Lung (tissue), 12 donors: Measurements from ENCODE around the gene NOS1AP. TPM values are rescaled to one million over a fixed set of nuclear protein-coding genes. Genes with fewer than 3 reads are reported as not detected.

Source experiments
- ATAC-seq: fragments of 200-7000 bp; cut with Tn5 transposase; one replicate; pipeline ENCODE4 v1.9.1; 2020; ENCODE audit warnings: moderate number of reproducible peaks; ENCODE audit not compliant: insufficient read depth, low FRiP score
- DNase-seq, 3 donors: peaks; one replicate each; pipeline ENCODE4 v3.0.0-alpha.2; 2013 to 2017
- H3K27ac ChIP-seq, 2 donors: one replicate each; pipeline ENCODE4 v1.5.1; 2013; ENCODE audit warnings: mild to moderate bottlenecking in 2 of 2, moderate library complexity in 2 of 2, control low read depth in 1 of 2, inconsistent platforms in 1 of 2, low read depth in 1 of 2, low read length in 1 of 2
- H3K27me3 ChIP-seq, 3 donors: one replicate each; pipeline ENCODE4 v1.5.1; 2013; ENCODE audit warnings: low read length in 2 of 3; ENCODE audit not compliant: control insufficient read depth in 3 of 3, insufficient read depth in 3 of 3
- H3K36me3 ChIP-seq, 4 donors: one replicate each; pipeline ENCODE4 v1.5.1; 2013; ENCODE audit warnings: low read length in 4 of 4, mild to moderate bottlenecking in 1 of 4, moderate library complexity in 1 of 4; ENCODE audit not compliant: control insufficient read depth in 4 of 4, insufficient read depth in 4 of 4
- H3K4me1 ChIP-seq, 5 donors: one replicate each; pipeline ENCODE4 v1.5.1; 2013; ENCODE audit warnings: low read length in 5 of 5, mild to moderate bottlenecking in 2 of 5, moderate library complexity in 1 of 5; ENCODE audit not compliant: control insufficient read depth in 5 of 5, insufficient read depth in 5 of 5
- H3K4me3 ChIP-seq: one replicate; pipeline ENCODE4 v1.5.1; 2013; ENCODE audit warnings: mild to moderate bottlenecking, control low read depth, moderate library complexity
- H3K9ac ChIP-seq, 2 donors: one replicate each; pipeline ENCODE4 v1.5.1; 2013; ENCODE audit warnings: low read length in 2 of 2, control low read depth in 1 of 2; ENCODE audit not compliant: insufficient read depth in 1 of 2
- H3K9me3 ChIP-seq, 4 donors: one replicate each; pipeline ENCODE4 v1.5.1; 2013; ENCODE audit warnings: low read length in 3 of 4, mild to moderate bottlenecking in 1 of 4, moderate library complexity in 1 of 4; ENCODE audit not compliant: control insufficient read depth in 4 of 4, insufficient read depth in 3 of 4
- WGBS, 2 donors: extraction: QIAGEN DNeasy Blood & Tissue Kit; methylation state at CpG; one replicate each; pipeline ENCODE4 v1.1.7; 2013; 5-methylcytosine and 5-hydroxymethylcytosine counted together
- polyA plus RNA-seq, 2 donors: library from polyadenylated mRNA; stranded (reverse); fragments of 200-250 nt; gene quantifications; one replicate each; pipeline ENCODE4 v1.2.1, GENCODE V29; 2013
- total RNA-seq, 2 donors: library from RNA; depleted of rRNA in 1 of 2; stranded (reverse); fragments of >200 nt in 1 of 2; gene quantifications; one replicate each; pipeline ENCODE4 v1.2.1, GENCODE V29; 2014 to 2021
- TF ChIP-seq, protein P1 (sequence below): IDR thresholded peaks from 2 replicates; pipeline ENCODE4 v1.5.1; 2012; ENCODE audit warnings: mild to moderate bottlenecking; ENCODE audit errors: control extremely low read depth, extremely low read depth
- donor health status: control.
- donor health status: control.
- donor health status: Bipolar disorder and iron deficiency.
- donor health status: healthy.
- donor health status: DM: yes; HTN: yes; CAD: no.

Gene NOS1AP
- total and polyA plus RNA-seq, 4 donors: 0.57 to 5.0 (median 1.2) TPM

DNA sequence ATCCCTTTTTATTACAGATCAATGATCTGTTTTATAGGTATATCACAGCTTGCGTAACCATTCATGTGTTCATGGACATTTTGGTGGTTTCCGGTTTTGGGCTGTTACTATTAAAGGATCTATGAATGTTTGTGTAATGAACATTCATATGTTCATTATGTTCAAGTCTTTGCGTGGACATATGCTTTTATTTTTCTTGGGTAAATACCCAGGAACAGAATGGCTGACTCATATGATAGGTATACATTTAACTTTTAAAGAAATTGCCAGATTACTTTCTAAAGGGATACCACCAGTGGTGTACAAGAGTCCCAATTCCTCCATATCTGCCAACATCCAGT, 233.5 kb downstream of the NOS1AP start:
- 94% methylated on average over 3 of the region's 3 CpGs for WGBS, 2 donors
- TF ChIP-seq, protein P1, sequence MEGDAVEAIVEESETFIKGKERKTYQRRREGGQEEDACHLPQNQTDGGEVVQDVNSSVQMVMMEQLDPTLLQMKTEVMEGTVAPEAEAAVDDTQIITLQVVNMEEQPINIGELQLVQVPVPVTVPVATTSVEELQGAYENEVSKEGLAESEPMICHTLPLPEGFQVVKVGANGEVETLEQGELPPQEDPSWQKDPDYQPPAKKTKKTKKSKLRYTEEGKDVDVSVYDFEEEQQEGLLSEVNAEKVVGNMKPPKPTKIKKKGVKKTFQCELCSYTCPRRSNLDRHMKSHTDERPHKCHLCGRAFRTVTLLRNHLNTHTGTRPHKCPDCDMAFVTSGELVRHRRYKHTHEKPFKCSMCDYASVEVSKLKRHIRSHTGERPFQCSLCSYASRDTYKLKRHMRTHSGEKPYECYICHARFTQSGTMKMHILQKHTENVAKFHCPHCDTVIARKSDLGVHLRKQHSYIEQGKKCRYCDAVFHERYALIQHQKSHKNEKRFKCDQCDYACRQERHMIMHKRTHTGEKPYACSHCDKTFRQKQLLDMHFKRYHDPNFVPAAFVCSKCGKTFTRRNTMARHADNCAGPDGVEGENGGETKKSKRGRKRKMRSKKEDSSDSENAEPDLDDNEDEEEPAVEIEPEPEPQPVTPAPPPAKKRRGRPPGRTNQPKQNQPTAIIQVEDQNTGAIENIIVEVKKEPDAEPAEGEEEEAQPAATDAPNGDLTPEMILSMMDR: no peak
- H3K4me3 ChIP-seq: no peak overlapping the region

DNA sequence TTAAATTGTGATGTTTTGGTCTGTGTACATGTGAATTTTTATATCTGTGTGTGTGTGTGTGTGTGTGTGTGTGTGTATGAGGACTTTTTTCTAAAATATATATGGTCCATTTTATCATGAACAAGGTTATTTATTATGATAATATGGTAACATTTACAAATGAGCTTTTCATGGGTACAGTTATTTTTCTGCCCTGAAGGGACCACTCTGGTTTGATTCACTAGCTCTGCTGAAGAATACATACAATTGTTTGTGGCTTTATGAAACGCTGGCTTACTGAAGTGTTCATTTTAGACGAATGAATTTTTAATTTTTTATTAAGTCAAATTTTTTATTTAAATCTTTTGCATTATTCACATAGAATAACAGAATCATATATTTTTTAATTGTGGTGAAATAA, 235.2 kb downstream of the NOS1AP start:
- Histone ChIP-seq H3K9me3 (peaks cover 0 to 5% (median 2%) of the 10 kb centered on the region in 4 donors), H3K4me3 (no peak overlapping the region), H3K36me3 (no peaks in the 10 kb centered on the region), H3K27ac (no peak overlapping the region), H3K9ac (no peak overlapping the region), H3K27me3 (no peaks in the 10 kb centered on the region), H3K4me1 (no peaks in the 10 kb centered on the region)
- ATAC-seq (no peak), DNase-seq (no peak)
- 92 to 97% methylated on average over 2 of the region's 2 CpGs for WGBS, 2 donors
- TF ChIP-seq, protein P1: no peak

More for the DNA sequence above, 233.5 kb downstream of the NOS1AP start:
- Histone ChIP-seq H3K4me1 (no peaks in the 10 kb centered on the region), H3K27ac (no peak overlapping the region), H3K27me3 (no peaks in the 10 kb centered on the region), H3K9me3 (peaks cover 0 to under 1% (median 0%) of the 10 kb centered on the region in 4 donors), H3K9ac (no peak overlapping the region), H3K36me3 (no peaks in the 10 kb centered on the region)
- no peak for DNase-seq
- ATAC-seq: no peak

DNA sequence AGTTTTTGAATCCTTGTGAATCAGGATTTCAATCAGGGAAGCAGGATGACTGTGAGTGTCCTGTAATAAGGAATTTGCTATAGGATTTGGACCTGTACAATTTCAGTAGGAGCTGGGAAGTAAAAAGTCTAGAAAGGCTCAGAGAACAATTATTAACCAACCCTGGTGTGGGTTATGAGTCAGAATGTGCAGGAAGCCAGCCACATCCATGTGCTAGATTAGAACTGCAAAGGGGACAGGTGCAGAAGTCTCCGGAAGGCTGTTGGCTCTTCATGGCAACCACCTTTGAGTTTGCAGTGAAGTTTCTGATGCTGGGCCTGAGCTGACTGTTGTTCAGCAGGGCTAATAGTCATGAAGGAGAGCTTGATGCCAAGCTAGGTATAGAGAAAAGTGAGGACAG, 236.5 kb downstream of the NOS1AP start:
- H3K36me3 ChIP-seq: no peaks in the 10 kb centered on the region
- no peak for DNase-seq
- H3K9me3 ChIP-seq: peaks cover 0 to 5% (median 2%) of the 10 kb centered on the region in 4 donors
- H3K9ac ChIP-seq: no peak overlapping the region
- WGBS, 2 donors: 94 to 95% methylated on average over 1 of the region's 1 CpG
- H3K4me1 ChIP-seq: no peaks in the 10 kb centered on the region
- H3K4me3 ChIP-seq: no peak overlapping the region
- ATAC-seq: no peak
- H3K27ac ChIP-seq: no peak overlapping the region
- TF ChIP-seq, protein P1: no peak
- peaks cover 0 to 2% (median 0%) of the 10 kb centered on the region in 3 donors for H3K27me3 ChIP-seq

DNA sequence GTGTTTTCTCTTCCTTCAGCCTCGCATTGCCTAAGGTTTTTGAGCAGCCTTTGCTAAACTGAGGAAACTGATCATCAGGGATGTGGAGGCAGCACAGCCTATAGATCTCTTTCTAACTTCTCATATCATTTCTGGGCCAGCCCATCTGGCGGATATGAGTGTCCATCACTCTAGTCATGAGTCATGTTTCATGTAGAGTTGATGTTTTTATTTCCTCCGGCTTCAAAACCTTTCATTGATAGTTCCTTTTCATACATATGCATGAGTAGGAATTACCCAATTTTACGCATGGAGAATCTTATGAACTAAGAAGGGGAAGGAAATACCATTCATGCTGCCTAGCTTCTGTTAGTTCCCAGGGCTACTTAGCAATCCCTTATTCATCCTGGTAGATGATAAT, 240.8 kb downstream of the NOS1AP start:
- peaks cover 0 to 5% (median 2%) of the 10 kb centered on the region in 4 donors for H3K9me3 ChIP-seq
- no peak overlapping the region for H3K4me3 ChIP-seq
- TF ChIP-seq, protein P1: no peak
- H3K36me3 ChIP-seq: no peaks in the 10 kb centered on the region
- H3K4me1 ChIP-seq: no peaks in the 10 kb centered on the region
- DNase-seq: no peak
- WGBS, 2 donors: 53 to 72% methylated on average over 4 of the region's 4 CpGs
- H3K27ac ChIP-seq: no peak overlapping the region
- ATAC-seq: no peak
- peaks cover 0 to 4% (median 0%) of the 10 kb centered on the region in 3 donors for H3K27me3 ChIP-seq
- H3K9ac ChIP-seq: no peak overlapping the region
